Limb (tissue), 2 donors: ENCODE data around the gene COL20A1.

Experiments used
- DNase-seq, 2 donors: peaks; one replicate each; pipeline ENCODE4 v3.0.0-alpha.2; 2016; ENCODE audit errors: extremely low spot score in 2 of 2

The COL20A1 gene

GRCh38 chr20:63307538-63308217 lies 14.7 kb downstream of the COL20A1 start:
- DNase-seq = no peak

GRCh38 chr20:63308218-63308911 lies 15.4 kb downstream of the COL20A1 start:
- DNase-seq = no peak

- peak; percentile 52 to 79 for DNase-seq
Measured at GRCh38 chr20:63309261-63310071, 16.5 kb downstream of the COL20A1 start.

- no peak for DNase-seq
Measured at GRCh38 chr20:63310265-63310991, 17.4 kb downstream of the COL20A1 start.

GRCh38 chr20:63311186-63311832 lies 18.3 kb downstream of the COL20A1 start:
- no peak for DNase-seq

GRCh38 chr20:63311833-63312243 lies 18.9 kb downstream of the COL20A1 start:
- DNase-seq = no peak

- DNase-seq = no peak
Measured at GRCh38 chr20:63312273-63312672, 19.3 kb downstream of the COL20A1 start.

- peak in 1 of 2 donors; percentile 69 for DNase-seq
Measured at GRCh38 chr20:63312690-63313348, 19.8 kb downstream of the COL20A1 start.

- no peak for DNase-seq
Measured at GRCh38 chr20:63313349-63314014, 20.5 kb downstream of the COL20A1 start.

GRCh38 chr20:63314015-63314471 lies 21.1 kb downstream of the COL20A1 start:
- no peak for DNase-seq

- no peak for DNase-seq
Measured at GRCh38 chr20:63314566-63315239, 21.7 kb downstream of the COL20A1 start.

- DNase-seq = no peak
Measured at GRCh38 chr20:63315240-63315689, 22.3 kb downstream of the COL20A1 start.

- no peak for DNase-seq
Measured at GRCh38 chr20:63315731-63316491, 22.9 kb downstream of the COL20A1 start.

- no peak for DNase-seq
Measured at GRCh38 chr20:63316502-63316921, 23.5 kb downstream of the COL20A1 start.

GRCh38 chr20:63317061-63317460 lies 24.1 kb downstream of the COL20A1 start:
- DNase-seq = no peak

- DNase-seq = no peak
Measured at GRCh38 chr20:63317601-63318291, 24.8 kb downstream of the COL20A1 start.

GRCh38 chr20:63318391-63319163 lies 25.6 kb downstream of the COL20A1 start:
- no peak for DNase-seq
